ENCODE data around the gene CYB561A3. TPM values are rescaled to one million over a fixed set of nuclear protein-coding genes. Genes with fewer than 3 reads are reported as not detected.

Gene CYB561A3
- total RNA-seq, 1 donor from 2014 or later, result 33.8 TPM

- no peak for DNase-seq (ENCODE audit: low read depth, low spot score)
Measured at GRCh38 chr11:61369372-61370348, 8.0 kb upstream of the CYB561A3 start.

- DNase-seq (ENCODE audit: low read depth, low spot score), result no peak
Measured at GRCh38 chr11:61368646-61369045, 7.0 kb upstream of the CYB561A3 start.

- no peak for DNase-seq (ENCODE audit: low read depth, low spot score)
Measured at GRCh38 chr11:61367406-61367805, 5.7 kb upstream of the CYB561A3 start.

GRCh38 chr11:61364012-61364675, 2.5 kb upstream of the CYB561A3 start:
- no peak for DNase-seq (ENCODE audit: low read depth, low spot score)

- no peak for DNase-seq (ENCODE audit: low read depth, low spot score)
Measured at GRCh38 chr11:61362542-61362875, 827 bp upstream of the CYB561A3 start.

GRCh38 chr11:61361237-61361740, 393 bp downstream of the CYB561A3 start:
- DNase-seq (ENCODE audit: low read depth, low spot score), result no peak

- DNase-seq (ENCODE audit: low read depth, low spot score), result no peak
Measured at GRCh38 chr11:61359516-61359915, 2.2 kb downstream of the CYB561A3 start.

- no peak for DNase-seq (ENCODE audit: low read depth, low spot score)
Measured at GRCh38 chr11:61358566-61358965, 3.1 kb downstream of the CYB561A3 start.

- no peak for DNase-seq (ENCODE audit: low read depth, low spot score)
Measured at GRCh38 chr11:61357894-61358239, 3.8 kb downstream of the CYB561A3 start.

GRCh38 chr11:61357233-61357893, 4.3 kb downstream of the CYB561A3 start:
- DNase-seq (ENCODE audit: low read depth, low spot score), result no peak

GRCh38 chr11:61356706-61357105, 5.0 kb downstream of the CYB561A3 start:
- DNase-seq (ENCODE audit: low read depth, low spot score), result no peak

- no peak for DNase-seq (ENCODE audit: low read depth, low spot score)
Measured at GRCh38 chr11:61354208-61354607, 7.5 kb downstream of the CYB561A3 start.

- no peak for DNase-seq (ENCODE audit: low read depth, low spot score)
Measured at GRCh38 chr11:61353131-61354067, 8.3 kb downstream of the CYB561A3 start.

GRCh38 chr11:61352038-61352437, 9.6 kb downstream of the CYB561A3 start:
- DNase-seq (ENCODE audit: low read depth, low spot score), result no peak

GRCh38 chr11:61350803-61351202, 10.9 kb downstream of the CYB561A3 start:
- DNase-seq (ENCODE audit: low read depth, low spot score), result no peak

- no peak for DNase-seq (ENCODE audit: low read depth, low spot score)
Measured at GRCh38 chr11:61350336-61350735, 11.3 kb downstream of the CYB561A3 start.

GRCh38 chr11:61349916-61350315, 11.8 kb downstream of the CYB561A3 start:
- DNase-seq (ENCODE audit: low read depth, low spot score), result no peak

- DNase-seq (ENCODE audit: low read depth, low spot score), result no peak
Measured at GRCh38 chr11:61349189-61349751, 12.4 kb downstream of the CYB561A3 start.

GRCh38 chr11:61347916-61348461, 13.7 kb downstream of the CYB561A3 start:
- peak; percentile 77 for DNase-seq (ENCODE audit: low read depth, low spot score)

Measured in pulmonary artery endothelial cell (primary cell).